T47D (cell line): ENCODE results near the gene CYTH4.
"Not testable (repeated sequence)": the region's sequence is repeated elsewhere in the genome, so short reads cannot be mapped to it uniquely, and the experiment has no call there.

ENCODE experiments used
- DNase-seq, 2 experiments: peaks; one replicate each; pipeline versions ENCODE4 v3.0.0 to v3.0.0-alpha.2; 2011 to 2012; ENCODE audit warnings: low read depth in 1 of 2, low spot score in 1 of 2
- JUND ChIP-seq: IDR thresholded peaks from 2 replicates; pipeline ENCODE4 v1.6.1; 2012; ENCODE audit warnings: low read depth
- in situ Hi-C: cut with HindIII; loops from 2 replicates; pipeline ENCODE4 v1.10.0; 2016; ENCODE audit warnings: low sequenced_read_pairs, low pct_unique_long_range_greater_than_20kb

CYTH4 gene

GRCh38 chr22:37282385-37282677 lies at the start of gene CYTH4:
Gene CYTH4 (plus strand): TSS chr22:37282508. CDS start chr22:37282570, 62 bp downstream.
- DNase-seq = no peak
- no peak for TF ChIP-seq JUND

GRCh38 chr22:37233371-37233750 lies 48.9 kb upstream of the CYTH4 start:
- DNase-seq, in situ Hi-C loops: not testable (repeated sequence)

More at GRCh38 chr22:37282385-37282677, at the start of gene CYTH4:
- in situ Hi-C loops = no loop called here

GRCh38 chr22:37233751-37234631 lies 48.3 kb upstream of the CYTH4 start:
- no peak for TF ChIP-seq JUND
- in situ Hi-C loops = no loop called here
- no peak for DNase-seq

- no peak for DNase-seq
- no peak for TF ChIP-seq JUND
- in situ Hi-C loops = no loop called here
Measured at GRCh38 chr22:37234736-37235711, 47.3 kb upstream of the CYTH4 start.

- DNase-seq = no peak
Measured at GRCh38 chr22:37235897-37236607, 46.3 kb upstream of the CYTH4 start.

GRCh38 chr22:37237371-37238268 lies 44.7 kb upstream of the CYTH4 start:
- no peak for TF ChIP-seq JUND
- in situ Hi-C loops = no loop called here
- no peak for DNase-seq

More at GRCh38 chr22:37235897-37236607, 46.3 kb upstream of the CYTH4 start:
- no peak for TF ChIP-seq JUND
- in situ Hi-C loops = no loop called here

- TF ChIP-seq JUND = no peak
- in situ Hi-C loops = no loop called here
- no peak for DNase-seq
Measured at GRCh38 chr22:37239336-37240239, 42.7 kb upstream of the CYTH4 start.

- in situ Hi-C loops = no loop called here
- TF ChIP-seq JUND = no peak
- DNase-seq = no peak
Measured at GRCh38 chr22:37240240-37240940, 41.9 kb upstream of the CYTH4 start.

- in situ Hi-C loops = no loop called here
- no peak for TF ChIP-seq JUND
- DNase-seq = no peak
Measured at GRCh38 chr22:37240941-37241320, 41.4 kb upstream of the CYTH4 start.
